SK-N-MC (cell line): Measurements from ENCODE around the gene SPRYD3.
"Not testable (repeated sequence)": the region's sequence is repeated elsewhere in the genome, so short reads cannot be mapped to it uniquely, and the experiment has no call there.

Experiments used
- EZH2 ChIP-seq: fragments of 200-600 bp; sonication (generic); IDR thresholded peaks from one replicate; pipeline ENCODE4 v1.6.1; 2017; ENCODE audit warnings: antibody characterized with exemption
- FOXP2 ChIP-seq: optimal IDR thresholded peaks from 2 replicates; pipeline ENCODE3; 2011; ENCODE audit warnings: mild to moderate bottlenecking, moderate library complexity; ENCODE audit not compliant: insufficient read depth; ENCODE audit errors: extremely low read length, control extremely low read depth
- POLR2AphosphoS5 ChIP-seq: IDR thresholded peaks from 2 replicates; pipeline ENCODE4 v1.6.1; 2012; ENCODE audit warnings: mild to moderate bottlenecking, low read depth, low read length, borderline replicate concordance

- not testable (repeated sequence) for TF ChIP-seq EZH2, POLR2AphosphoS5, FOXP2
Observed at GRCh38 chr12:53094796-53095595, 15.8 kb upstream of the SPRYD3 start.
